Osteocyte (in vitro differentiated cells): ENCODE results near the gene BHLHE41. TPM values are rescaled to one million over a fixed set of nuclear protein-coding genes. Genes with fewer than 3 reads are reported as not detected.

Experiments used
- DNase-seq: peaks from one replicate; pipeline ENCODE4 v3.0.0; 2021; ENCODE audit warnings: mixed read lengths; ENCODE audit not compliant: unreplicated experiment; ENCODE audit errors: extremely low spot score
- H3K27ac Mint-ChIP-seq: one replicate; pipeline ENCODE4 v1.8.0; 2021; ENCODE audit warnings: mild to moderate bottlenecking, mixed read lengths; ENCODE audit not compliant: unreplicated experiment
- H3K27me3 Mint-ChIP-seq: one replicate; pipeline ENCODE4 v1.8.0; 2021; ENCODE audit warnings: mixed read lengths; ENCODE audit not compliant: unreplicated experiment
- H3K36me3 Mint-ChIP-seq: one replicate; pipeline ENCODE4 v1.8.0; 2021; ENCODE audit warnings: mixed read lengths; ENCODE audit not compliant: unreplicated experiment
- H3K4me1 Mint-ChIP-seq: one replicate; pipeline ENCODE4 v1.8.0; 2021; ENCODE audit warnings: mixed read lengths; ENCODE audit not compliant: unreplicated experiment
- H3K4me3 Mint-ChIP-seq: one replicate; pipeline ENCODE4 v1.8.0; 2021; ENCODE audit warnings: mild to moderate bottlenecking, moderate library complexity, mixed read lengths; ENCODE audit not compliant: unreplicated experiment
- H3K9me3 Mint-ChIP-seq: one replicate; pipeline ENCODE4 v1.8.0; 2021; ENCODE audit warnings: mixed read lengths; ENCODE audit not compliant: unreplicated experiment
- CTCF ChIP-seq: fragments of 200-600 bp; sonication (generic); IDR thresholded peaks from 2 replicates; pipeline ENCODE4 v1.5.0; 2021; ENCODE audit warnings: antibody characterized with exemption, mild to moderate bottlenecking, moderate library complexity
- total RNA-seq: library from RNA; stranded (reverse); gene quantifications from 2 replicates; pipeline ENCODE4 v1.2.1, GENCODE V29; 2021

Gene BHLHE41
- total RNA-seq, 1 donor from 2014 or later = 1.1 TPM

- no peak overlapping the region for H3K4me3 Mint-ChIP-seq
- DNase-seq = no peak
- H3K36me3 Mint-ChIP-seq = no peaks in the 10 kb centered on the region
- TF ChIP-seq CTCF = no peak
- H3K27me3 Mint-ChIP-seq = peaks cover 5% of the 10 kb centered on the region
- H3K27ac Mint-ChIP-seq = no peak overlapping the region
- no peaks in the 10 kb centered on the region for H3K9me3 Mint-ChIP-seq
- H3K4me1 Mint-ChIP-seq = no peaks in the 10 kb centered on the region
These were observed 39.3 kb upstream of the BHLHE41 start for GRCh38 chr12:26164118-26164517.

GRCh38 chr12:26162905-26163304 is 38.1 kb upstream of the BHLHE41 start:
- Mint-ChIP-seq H3K27ac (no peak overlapping the region), H3K4me1 (no peaks in the 10 kb centered on the region), H3K27me3 (peaks cover 2% of the 10 kb centered on the region), H3K9me3 (no peaks in the 10 kb centered on the region), H3K4me3 (no peak overlapping the region), H3K36me3 (no peaks in the 10 kb centered on the region)
- DNase-seq = no peak
- TF ChIP-seq CTCF = no peak

GRCh38 chr12:26162174-26162573 is 37.3 kb upstream of the BHLHE41 start:
- no peak overlapping the region for H3K27ac Mint-ChIP-seq
- H3K36me3 Mint-ChIP-seq = no peaks in the 10 kb centered on the region
- TF ChIP-seq CTCF = no peak
- peaks cover 2% of the 10 kb centered on the region for H3K27me3 Mint-ChIP-seq
- H3K9me3 Mint-ChIP-seq = no peaks in the 10 kb centered on the region
- H3K4me1 Mint-ChIP-seq = no peaks in the 10 kb centered on the region
- no peak overlapping the region for H3K4me3 Mint-ChIP-seq
- no peak for DNase-seq

- Mint-ChIP-seq H3K27ac (no peak overlapping the region), H3K4me3 (no peak overlapping the region), H3K9me3 (no peaks in the 10 kb centered on the region)
These were observed 33.4 kb upstream of the BHLHE41 start for GRCh38 chr12:26158078-26158764.

GRCh38 chr12:26157001-26157400 is 32.2 kb upstream of the BHLHE41 start:
- no peak for DNase-seq
- no peak for TF ChIP-seq CTCF
- Mint-ChIP-seq H3K9me3 (no peaks in the 10 kb centered on the region), H3K36me3 (no peaks in the 10 kb centered on the region), H3K27ac (no peak overlapping the region), H3K4me1 (peaks cover 24% of the 10 kb centered on the region), H3K4me3 (no peak overlapping the region), H3K27me3 (peaks cover 2% of the 10 kb centered on the region)

More at GRCh38 chr12:26158078-26158764, 33.4 kb upstream of the BHLHE41 start:
- no peak for TF ChIP-seq CTCF
- peaks cover 15% of the 10 kb centered on the region for H3K4me1 Mint-ChIP-seq
- no peak for DNase-seq
- no peaks in the 10 kb centered on the region for H3K36me3 Mint-ChIP-seq
- peaks cover 2% of the 10 kb centered on the region for H3K27me3 Mint-ChIP-seq
